ACHN (cell line): Measurements from ENCODE around the gene CDR2L.
A peak's percentile ranks its signal among the peaks of the same experiment; 100 is the strongest.

Experiments
- DNase-seq: peaks from one replicate; pipeline ENCODE4 v3.0.0-alpha.2; 2015
- in situ Hi-C: cut with HindIII; loops from 2 replicates; pipeline ENCODE4 v1.10.0; 2017; ENCODE audit warnings: low sequenced_read_pairs, low pct_ligation_motif_present, low pct_unique_long_range_greater_than_20kb

Gene CDR2L

DNA sequence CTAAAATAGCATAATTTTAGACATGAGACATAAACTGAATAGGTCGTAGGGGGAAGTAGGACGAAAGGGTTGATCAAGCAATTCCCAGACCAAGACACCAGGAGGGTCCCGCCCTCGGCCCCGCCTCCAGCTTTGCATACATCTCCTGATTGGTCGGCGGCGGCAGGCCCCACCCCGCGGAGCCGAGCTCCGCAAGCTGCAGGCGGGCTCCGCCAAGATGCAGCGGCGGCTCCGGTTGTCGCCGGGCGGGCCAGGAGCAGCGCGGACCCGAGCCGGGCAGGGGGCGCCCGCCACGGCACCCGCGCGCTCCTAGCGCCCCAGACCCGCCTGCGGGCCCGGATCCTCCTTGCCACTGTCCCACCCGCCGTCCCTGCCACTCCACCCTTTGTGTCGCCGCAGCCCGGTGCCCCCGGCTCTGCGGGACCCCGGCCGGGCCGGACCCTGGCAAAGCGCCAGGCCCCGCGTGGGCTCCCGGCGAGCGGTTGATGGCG is at the start of gene CDR2L:
Gene CDR2L (plus strand): TSS at position 215 of the 491 bp plus-strand sequence. CDS start 412 bp downstream, outside the sequence.
- DNase-seq = peak; percentile 95
- in situ Hi-C loops = no loop called here

GRCh38 chr17:74938194-74938950 is 49.1 kb upstream of the CDR2L start:
- DNase-seq = no peak
- in situ Hi-C loops = no loop called here

- DNase-seq = no peak
- in situ Hi-C loops = no loop called here
These were observed 47.9 kb upstream of the CDR2L start for GRCh38 chr17:74939534-74939933.

DNA sequence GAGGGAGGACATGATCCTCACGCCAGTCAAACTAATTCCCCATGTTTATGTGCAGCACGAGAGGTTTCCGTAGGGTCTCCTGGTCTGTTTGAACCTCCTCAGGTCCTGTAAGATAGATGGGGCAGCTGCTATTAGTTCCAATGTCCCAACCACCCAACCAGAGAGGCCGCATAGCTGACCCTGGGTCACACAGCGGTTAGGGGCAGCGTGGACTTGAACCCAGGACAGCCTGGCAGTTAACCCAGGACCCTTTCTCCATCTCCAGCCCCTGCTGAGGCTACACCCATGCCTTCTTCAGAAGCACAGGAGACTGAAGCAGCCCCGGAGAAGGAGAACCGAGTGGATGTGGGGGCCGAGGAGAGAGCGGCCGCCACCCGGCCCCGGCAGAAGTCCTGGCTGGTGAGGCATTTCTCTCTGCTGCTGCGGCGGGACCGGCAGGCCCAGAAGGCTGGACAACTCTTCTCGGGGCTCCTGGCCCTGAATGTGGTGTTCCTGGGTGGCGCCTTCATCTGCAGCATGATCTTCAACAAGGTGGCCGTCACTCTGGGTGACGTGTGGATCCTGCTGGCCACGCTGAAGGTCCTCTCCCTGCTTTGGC is 46.2 kb upstream of the CDR2L start:
- in situ Hi-C loops = no loop called here
- DNase-seq = no peak

DNA sequence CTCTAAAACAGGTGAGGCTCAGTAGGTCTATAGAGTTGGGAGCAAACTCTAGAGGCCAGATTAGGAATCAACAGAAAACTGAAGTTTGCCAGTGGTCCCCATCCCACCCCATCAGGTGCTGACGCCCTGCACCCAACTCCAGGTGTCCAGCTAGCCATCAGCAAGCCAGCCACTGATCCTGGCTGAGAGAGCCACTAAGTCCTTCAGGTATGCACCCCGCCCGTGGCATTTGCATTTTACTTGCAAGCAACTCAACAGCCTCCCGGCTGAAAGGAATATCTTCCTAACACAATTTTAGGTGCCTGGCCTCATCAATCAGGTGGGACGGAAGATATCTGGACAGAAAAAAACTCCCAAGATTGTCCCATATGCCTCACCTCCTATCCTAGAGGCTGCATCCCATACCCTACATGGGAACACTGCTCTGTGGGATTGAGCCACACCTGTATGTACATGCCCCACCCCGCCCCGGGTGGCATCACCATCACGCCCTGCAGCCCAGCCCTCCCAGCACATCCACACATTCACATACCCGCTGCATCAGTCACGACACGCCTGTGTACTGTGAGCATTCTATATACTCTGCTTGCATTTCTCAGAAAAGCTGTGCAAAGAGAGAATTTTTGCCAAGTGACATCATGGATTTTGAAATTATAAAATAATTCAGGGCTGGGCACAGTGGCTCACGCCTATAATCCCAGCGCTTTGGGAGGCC is 43.5 kb upstream of the CDR2L start:
- DNase-seq = no peak
- in situ Hi-C loops = no loop called here

- in situ Hi-C loops = no loop called here
- DNase-seq = no peak
These were observed 41.9 kb upstream of the CDR2L start for GRCh38 chr17:74945543-74945942.

- DNase-seq = no peak
- in situ Hi-C loops = no loop called here
These were observed 40.8 kb upstream of the CDR2L start for GRCh38 chr17:74946641-74947040.

- DNase-seq = no peak
- in situ Hi-C loops = no loop called here
These were observed 40.2 kb upstream of the CDR2L start for GRCh38 chr17:74947041-74947754.

DNA sequence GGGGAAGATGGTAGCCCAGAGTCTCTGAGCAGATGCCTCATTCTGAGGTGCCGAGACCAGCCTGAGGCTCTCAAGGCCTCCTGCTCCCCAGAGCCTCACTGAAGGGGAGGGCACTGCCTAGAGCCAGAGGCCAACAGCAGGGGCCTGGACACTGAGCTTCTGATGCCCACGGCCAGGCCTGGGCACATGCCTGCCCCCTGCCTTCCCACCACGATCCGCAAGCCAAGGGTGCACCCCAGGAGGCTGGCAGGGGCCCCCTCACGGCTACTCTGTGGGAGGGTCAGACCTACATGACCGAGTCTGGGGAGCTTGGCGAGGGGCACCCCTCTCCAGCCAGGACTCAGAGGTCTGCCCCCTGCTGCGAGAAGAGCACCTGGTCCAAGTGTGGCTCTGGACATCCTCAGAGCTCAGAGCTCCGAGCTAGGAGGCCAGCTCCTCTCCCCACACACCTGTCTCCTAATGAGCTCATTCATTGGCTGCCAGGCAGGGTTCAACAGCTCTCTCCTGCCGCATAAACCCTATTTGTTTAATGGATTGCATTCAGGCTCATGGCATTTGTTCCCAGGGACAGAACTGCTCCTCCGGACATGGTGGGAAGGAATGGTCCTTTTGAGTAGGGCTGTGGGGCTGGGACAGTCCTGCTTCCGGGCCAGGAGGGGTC is 37.8 kb upstream of the CDR2L start:
- in situ Hi-C loops = no loop called here
- DNase-seq = no peak

- DNase-seq = no peak
- in situ Hi-C loops = no loop called here
These were observed 37.2 kb upstream of the CDR2L start for GRCh38 chr17:74950207-74950606.

DNA sequence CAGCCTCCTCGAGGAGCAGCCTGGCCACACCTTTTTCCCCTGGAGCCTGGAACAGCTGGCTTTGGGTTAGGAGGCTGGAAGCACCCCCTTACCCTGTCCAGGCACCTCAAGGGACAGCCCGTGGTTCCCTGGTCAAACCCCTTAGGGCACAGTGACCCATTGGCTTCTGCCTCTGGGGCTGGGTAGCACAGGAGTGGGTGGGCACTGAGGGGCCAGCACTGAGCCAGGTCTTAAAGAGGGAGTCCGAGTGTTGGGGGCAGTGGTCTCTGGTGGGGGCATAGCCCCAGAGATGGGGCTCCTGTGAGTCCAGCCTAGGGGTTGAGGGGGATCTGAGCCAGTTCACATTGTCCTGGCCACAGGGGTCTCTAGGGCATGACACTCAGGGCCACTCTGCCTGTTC is 36.4 kb upstream of the CDR2L start:
- no peak for DNase-seq
- in situ Hi-C loops = no loop called here

- in situ Hi-C loops = no loop called here
- DNase-seq = no peak
These were observed 35.6 kb upstream of the CDR2L start for GRCh38 chr17:74951680-74952421.

GRCh38 chr17:74952431-74953133 is 34.9 kb upstream of the CDR2L start:
- DNase-seq = no peak
- in situ Hi-C loops = no loop called here

DNA sequence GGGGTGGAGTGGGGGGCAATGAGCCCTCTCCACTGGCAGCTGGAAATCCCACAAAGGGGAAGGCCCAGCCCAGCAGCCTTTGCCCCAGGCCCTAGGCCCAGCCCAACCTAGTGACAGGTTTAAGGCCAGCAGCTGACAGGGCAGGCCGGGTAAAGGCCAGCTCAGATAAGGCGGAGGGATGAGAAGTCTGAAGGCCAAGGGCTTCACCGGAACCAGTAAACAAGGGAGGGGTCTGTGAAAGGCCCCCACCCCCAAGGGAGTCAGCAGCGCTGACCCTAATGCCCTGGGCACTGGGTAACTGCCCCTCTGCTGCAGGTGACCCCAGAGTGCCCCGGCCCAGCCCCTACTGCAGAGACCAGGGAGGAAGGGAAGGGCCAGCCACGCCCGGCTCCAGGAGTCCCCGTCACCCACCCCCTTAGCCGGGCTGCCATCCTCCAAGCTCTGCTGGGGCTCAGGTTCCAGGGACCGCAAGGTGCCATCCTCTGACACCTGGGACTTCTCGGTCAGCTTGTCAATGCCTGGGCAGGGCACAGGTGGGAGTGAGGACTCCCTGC is 34.2 kb upstream of the CDR2L start:
- in situ Hi-C loops = no loop called here
- DNase-seq = no peak

- DNase-seq = no peak
These were observed 33.3 kb upstream of the CDR2L start for GRCh38 chr17:74954115-74954514.

DNA sequence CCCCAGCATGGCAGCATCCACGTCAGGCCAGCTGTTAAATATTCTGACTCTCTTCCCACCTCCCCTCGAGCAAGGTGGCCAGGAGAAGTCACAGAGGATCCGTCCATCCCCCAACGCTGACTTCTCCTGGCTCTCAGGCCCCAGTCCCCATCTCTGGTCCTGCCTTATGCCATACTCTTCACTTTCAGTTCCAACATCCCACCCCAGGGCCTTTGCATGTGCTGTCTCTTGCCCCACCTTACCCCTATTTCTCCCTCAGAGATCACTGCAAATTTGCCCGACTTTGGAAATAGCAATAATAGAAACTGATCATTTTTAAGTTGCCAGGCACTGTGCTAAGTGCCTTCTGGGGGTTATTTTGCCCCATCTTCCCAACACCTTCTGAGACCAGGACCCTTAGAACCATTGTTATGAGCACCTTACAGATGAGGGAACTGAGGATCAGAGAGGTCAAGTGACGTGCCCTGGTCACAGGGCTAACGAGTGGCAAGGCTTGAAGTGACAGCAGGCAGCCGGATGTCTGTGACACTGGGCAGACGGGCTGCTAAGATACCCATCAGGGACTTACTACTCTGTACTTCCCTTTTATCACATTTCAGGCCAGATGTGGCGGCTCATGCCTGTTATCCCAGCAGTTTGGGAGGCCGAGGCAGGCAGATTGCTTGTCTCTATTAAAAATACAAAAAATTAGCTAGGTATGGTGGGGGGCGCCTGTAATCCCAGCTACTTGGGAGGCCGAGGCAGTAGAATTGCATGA is 32.6 kb upstream of the CDR2L start:
- DNase-seq = no peak
- in situ Hi-C loops = no loop called here

More at GRCh38 chr17:74954115-74954514, 33.3 kb upstream of the CDR2L start:
- in situ Hi-C loops = no loop called here
